ENCODE data around the gene KANK2. TPM values are rescaled to one million over a fixed set of nuclear protein-coding genes. Genes with fewer than 3 reads are reported as not detected.

KANK2 gene
- total RNA-seq, 1 experiment from 2014 or later = 27.8 TPM

GRCh38 chr19:11227195-11227886 is 30.0 kb upstream of the KANK2 start:
- no peaks in the 10 kb centered on the region for H3K4me1 Mint-ChIP-seq (ENCODE audit: low read depth, unreplicated experiment)
- no TSS peak for BruUV-seq (replicated peaks)
- intact Hi-C loops (cut with micrococcal nuclease; ENCODE audit: unreplicated experiment) = no loop called here
- peaks cover 9% of the 10 kb centered on the region for H3K36me3 Mint-ChIP-seq (ENCODE audit: insufficient read depth, unreplicated experiment)
- H3K9me3 Mint-ChIP-seq (ENCODE audit: low read depth, unreplicated experiment) = no peaks in the 10 kb centered on the region
- TF ChIP-seq, protein P1, sequence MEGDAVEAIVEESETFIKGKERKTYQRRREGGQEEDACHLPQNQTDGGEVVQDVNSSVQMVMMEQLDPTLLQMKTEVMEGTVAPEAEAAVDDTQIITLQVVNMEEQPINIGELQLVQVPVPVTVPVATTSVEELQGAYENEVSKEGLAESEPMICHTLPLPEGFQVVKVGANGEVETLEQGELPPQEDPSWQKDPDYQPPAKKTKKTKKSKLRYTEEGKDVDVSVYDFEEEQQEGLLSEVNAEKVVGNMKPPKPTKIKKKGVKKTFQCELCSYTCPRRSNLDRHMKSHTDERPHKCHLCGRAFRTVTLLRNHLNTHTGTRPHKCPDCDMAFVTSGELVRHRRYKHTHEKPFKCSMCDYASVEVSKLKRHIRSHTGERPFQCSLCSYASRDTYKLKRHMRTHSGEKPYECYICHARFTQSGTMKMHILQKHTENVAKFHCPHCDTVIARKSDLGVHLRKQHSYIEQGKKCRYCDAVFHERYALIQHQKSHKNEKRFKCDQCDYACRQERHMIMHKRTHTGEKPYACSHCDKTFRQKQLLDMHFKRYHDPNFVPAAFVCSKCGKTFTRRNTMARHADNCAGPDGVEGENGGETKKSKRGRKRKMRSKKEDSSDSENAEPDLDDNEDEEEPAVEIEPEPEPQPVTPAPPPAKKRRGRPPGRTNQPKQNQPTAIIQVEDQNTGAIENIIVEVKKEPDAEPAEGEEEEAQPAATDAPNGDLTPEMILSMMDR (IDR thresholded peaks at IDR 0.05; ENCODE audit: unreplicated experiment) = no peak
- peak overlapping the region; percentile 33 for H3K27ac Mint-ChIP-seq (ENCODE audit: unreplicated experiment)
- H3K27me3 Mint-ChIP-seq (ENCODE audit: unreplicated experiment) = no peaks in the 10 kb centered on the region
- H3K4me3 Mint-ChIP-seq (ENCODE audit: low read depth, unreplicated experiment) = no peak overlapping the region
- peak; percentile 19 for DNase-seq
- CTCF ChIA-PET = interaction anchor here (0.6 kb wide), 2 partner anchors 10 to 15 kb away, joined by 4 to 5 read pairs; no protein-coding TSS in a partner anchor

GRCh38 chr19:11226716-11227166 is 29.4 kb upstream of the KANK2 start:
- H3K36me3 Mint-ChIP-seq (ENCODE audit: insufficient read depth, unreplicated experiment) = peaks cover 12% of the 10 kb centered on the region
- H3K9me3 Mint-ChIP-seq (ENCODE audit: low read depth, unreplicated experiment) = no peaks in the 10 kb centered on the region
- H3K4me3 Mint-ChIP-seq (ENCODE audit: low read depth, unreplicated experiment) = no peak overlapping the region
- no peaks in the 10 kb centered on the region for H3K4me1 Mint-ChIP-seq (ENCODE audit: low read depth, unreplicated experiment)
- BruUV-seq (replicated peaks) = no TSS peak
- no peak for DNase-seq
- peak overlapping the region; percentile 33 for H3K27ac Mint-ChIP-seq (ENCODE audit: unreplicated experiment)
- CTCF ChIA-PET = interaction anchor here (0.6 kb wide), 1 partner anchor 14 kb away, joined by 5 read pairs; no protein-coding TSS in a partner anchor
- TF ChIP-seq, protein P1 (IDR thresholded peaks at IDR 0.05; ENCODE audit: unreplicated experiment) = no peak
- H3K27me3 Mint-ChIP-seq (ENCODE audit: unreplicated experiment) = no peaks in the 10 kb centered on the region
- intact Hi-C loops (cut with micrococcal nuclease; ENCODE audit: unreplicated experiment) = no loop called here

DNA sequence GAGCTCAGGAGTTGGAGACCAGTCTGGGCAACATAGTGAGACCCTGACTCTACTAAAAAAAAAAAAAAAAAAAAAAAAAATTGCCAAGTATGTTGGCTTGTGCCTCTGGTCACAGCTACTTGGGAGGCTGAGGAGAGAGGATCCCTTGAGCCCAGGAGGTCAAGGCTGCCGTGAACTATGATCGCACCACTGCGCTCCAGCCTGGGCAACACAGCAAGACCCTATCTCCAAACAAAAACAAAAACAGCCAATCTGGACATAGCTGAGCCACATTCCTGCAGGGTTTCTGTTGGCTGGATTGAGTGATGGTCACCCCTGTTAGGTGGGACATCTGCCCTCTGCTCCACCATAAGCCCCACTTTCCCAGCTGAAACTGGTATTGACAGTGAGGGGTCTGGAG is 28.5 kb upstream of the KANK2 start:
- CTCF ChIA-PET = no interaction called here
- H3K4me3 Mint-ChIP-seq (ENCODE audit: low read depth, unreplicated experiment) = no peak overlapping the region

GRCh38 chr19:11225172-11225571 is 27.8 kb upstream of the KANK2 start:
- intact Hi-C loops (cut with micrococcal nuclease; ENCODE audit: unreplicated experiment) = no loop called here
- Mint-ChIP-seq H3K4me3 (ENCODE audit: low read depth, unreplicated experiment) (no peak overlapping the region), H3K27ac (ENCODE audit: unreplicated experiment) (no peak overlapping the region), H3K27me3 (ENCODE audit: unreplicated experiment) (no peaks in the 10 kb centered on the region), H3K9me3 (ENCODE audit: low read depth, unreplicated experiment) (peaks cover 3% of the 10 kb centered on the region), H3K4me1 (ENCODE audit: low read depth, unreplicated experiment) (no peaks in the 10 kb centered on the region), H3K36me3 (ENCODE audit: insufficient read depth, unreplicated experiment) (peaks cover 23% of the 10 kb centered on the region)
- DNase-seq = no peak
- TF ChIP-seq, protein P1 (IDR thresholded peaks at IDR 0.05; ENCODE audit: unreplicated experiment) = no peak
- CTCF ChIA-PET = no interaction called here
- no TSS peak for BruUV-seq (replicated peaks)

More for the DNA sequence above, 28.5 kb upstream of the KANK2 start:
- Mint-ChIP-seq H3K4me1 (ENCODE audit: low read depth, unreplicated experiment) (no peaks in the 10 kb centered on the region), H3K9me3 (ENCODE audit: low read depth, unreplicated experiment) (no peaks in the 10 kb centered on the region), H3K27me3 (ENCODE audit: unreplicated experiment) (no peaks in the 10 kb centered on the region), H3K36me3 (ENCODE audit: insufficient read depth, unreplicated experiment) (peaks cover 18% of the 10 kb centered on the region), H3K27ac (ENCODE audit: unreplicated experiment) (no peak overlapping the region)
- no TSS peak for BruUV-seq (replicated peaks)
- intact Hi-C loops (cut with micrococcal nuclease; ENCODE audit: unreplicated experiment) = no loop called here
- no peak for DNase-seq
- TF ChIP-seq, protein P1 (IDR thresholded peaks at IDR 0.05; ENCODE audit: unreplicated experiment) = no peak
